Measurements from ENCODE around the gene BNIP3.

Gene BNIP3

GRCh38 chr10:131934769-131935168 lies 47.0 kb downstream of the BNIP3 start:
- ATAC-seq: no peak

GRCh38 chr10:131933696-131934086 lies 48.0 kb downstream of the BNIP3 start:
- ATAC-seq: no peak
- TF ChIP-seq ZNF8 (CRISPR knock-in tag; IDR thresholded peaks at IDR 0.05): no peak
- no peak for TF ChIP-seq ESRRG (CRISPR knock-in tag; IDR thresholded peaks at IDR 0.05)
- no peak for TF ChIP-seq PPARA (CRISPR knock-in tag; IDR thresholded peaks at IDR 0.05; ENCODE audit: borderline replicate concordance)
- TF ChIP-seq ARNTL (CRISPR knock-in tag; IDR thresholded peaks at IDR 0.05; ENCODE audit: borderline replicate concordance, low read depth): no peak

More at GRCh38 chr10:131934769-131935168, 47.0 kb downstream of the BNIP3 start:
- no peak for TF ChIP-seq TOX (CRISPR knock-in tag; IDR thresholded peaks at IDR 0.05; ENCODE audit: borderline replicate concordance)
- no peak for TF ChIP-seq ZNF70 (CRISPR knock-in tag; IDR thresholded peaks at IDR 0.05)
- TF ChIP-seq TSHZ2 (CRISPR knock-in tag; IDR thresholded peaks at IDR 0.05): no peak
- no peak for TF ChIP-seq ZFP30 (CRISPR knock-in tag; IDR thresholded peaks at IDR 0.05)
- no peak for TF ChIP-seq CREB5 (CRISPR knock-in tag; IDR thresholded peaks at IDR 0.05; ENCODE audit: low read depth)
- no peak for TF ChIP-seq ZC3H10 (CRISPR knock-in tag; IDR thresholded peaks at IDR 0.05)
- no peak for TF ChIP-seq BACH2 (CRISPR knock-in tag; IDR thresholded peaks at IDR 0.05; ENCODE audit: borderline replicate concordance)
- TF ChIP-seq SNAI2 (CRISPR knock-in tag; IDR thresholded peaks at IDR 0.05): no peak
- TF ChIP-seq ZFP3 (CRISPR knock-in tag; IDR thresholded peaks at IDR 0.05): no peak
- TF ChIP-seq TCF4 (CRISPR knock-in tag; IDR thresholded peaks at IDR 0.05; ENCODE audit: borderline replicate concordance): no peak
- no peak for TF ChIP-seq OSR1 (CRISPR knock-in tag; IDR thresholded peaks at IDR 0.05)
- TF ChIP-seq ARNTL (CRISPR knock-in tag; IDR thresholded peaks at IDR 0.05; ENCODE audit: borderline replicate concordance, low read depth): no peak
- TF ChIP-seq PPARA (CRISPR knock-in tag; IDR thresholded peaks at IDR 0.05; ENCODE audit: borderline replicate concordance): no peak

GRCh38 chr10:131933016-131933695 lies 48.6 kb downstream of the BNIP3 start:
- TF ChIP-seq TSHZ2 (CRISPR knock-in tag; IDR thresholded peaks at IDR 0.05): no peak
- no peak for TF ChIP-seq CSRNP3 (CRISPR knock-in tag; IDR thresholded peaks at IDR 0.05)
- TF ChIP-seq ZNF565 (CRISPR knock-in tag; conservative IDR thresholded peaks at IDR 0.05; ENCODE audit: low read depth): no peak
- no peak for TF ChIP-seq CREB5 (CRISPR knock-in tag; IDR thresholded peaks at IDR 0.05; ENCODE audit: low read depth)
- no peak for TF ChIP-seq ZNF70 (CRISPR knock-in tag; IDR thresholded peaks at IDR 0.05)
- TF ChIP-seq RARB (CRISPR knock-in tag; IDR thresholded peaks at IDR 0.05): no peak
- no peak for TF ChIP-seq TOX (CRISPR knock-in tag; IDR thresholded peaks at IDR 0.05; ENCODE audit: borderline replicate concordance)
- TF ChIP-seq SNAI2 (CRISPR knock-in tag; IDR thresholded peaks at IDR 0.05): no peak
- TF ChIP-seq PPARA (CRISPR knock-in tag; IDR thresholded peaks at IDR 0.05; ENCODE audit: borderline replicate concordance): no peak
- no peak for TF ChIP-seq ZFP30 (CRISPR knock-in tag; IDR thresholded peaks at IDR 0.05)
- no peak for TF ChIP-seq CSDC2 (CRISPR knock-in tag; IDR thresholded peaks at IDR 0.05)
- no peak for TF ChIP-seq PATZ1 (CRISPR knock-in tag; IDR thresholded peaks at IDR 0.05; ENCODE audit: borderline replicate concordance)
- TF ChIP-seq ZNF8 (CRISPR knock-in tag; IDR thresholded peaks at IDR 0.05): no peak
- ATAC-seq: no peak

All from SK-N-SH treated with all-trans-retinoic acid at 6 μM for 48 hours (cell line).